SK-N-SH (cell line): ENCODE measurements around the gene ANKMY2. TPM values are rescaled to one million over a fixed set of nuclear protein-coding genes. Genes with fewer than 3 reads are reported as not detected.

ENCODE experiments used
- CTCF ChIA-PET: fragments of 300-600, 350-600 bp; formaldehyde crosslinking; extraction: SDS; loops from one replicate; lab custom pipeline; 2021; lab: Yijun Ruan, JAX
- POLR2A ChIA-PET: fragments of 350-600 bp; sonication (Branson Sonifier 250); formaldehyde crosslinking; extraction: SDS; loops from one replicate; lab custom pipeline; 2020; ENCODE audit warnings: antibody characterized with exemption, inconsistent platforms; lab: Yijun Ruan, JAX
- DNase-seq: peaks from one replicate; pipeline ENCODE4 v3.0.0; 2012
- H2AFZ ChIP-seq: fragments of 200-600 bp; sonication (generic); 2 replicates; pipeline ENCODE4 v1.8.1; 2016; ENCODE audit warnings: antibody characterized with exemption, mild to moderate bottlenecking, low read depth
- H3F3A ChIP-seq: fragments of 200-600 bp; sonication (generic); replicated peaks from 2 replicates; pipeline ENCODE3; 2016; ENCODE audit warnings: antibody characterized with exemption, mild to moderate bottlenecking; ENCODE audit not compliant: insufficient read depth
- H3K27ac ChIP-seq, 2 experiments: fragments of 200-500 bp in 1 of 2; fragments of 200-600 bp in 1 of 2; sonication (Bioruptor generic) in 1 of 2; sonication (generic), shearing (Covaris generic) in 1 of 2; 2 replicates each; pipeline versions ENCODE4 v1.5.1 to v1.6.1; 2014 to 2016; ENCODE audit warnings: low read depth in 2 of 2, inconsistent platforms in 1 of 2, low read length in 1 of 2, mild to moderate bottlenecking in 1 of 2, mixed read lengths in 1 of 2
- H3K27me3 ChIP-seq: fragments of 200-600 bp; sonication (generic), shearing (Covaris generic); 2 replicates; pipeline ENCODE4 v1.6.1; 2016; ENCODE audit warnings: mixed run types; ENCODE audit not compliant: insufficient read depth
- H3K36me3 ChIP-seq, 2 experiments: fragments of 200-500 bp in 1 of 2; fragments of 200-600 bp in 1 of 2; sonication (Bioruptor generic) in 1 of 2; sonication (generic) in 1 of 2; replicated peaks in 1 of 2; 2 replicates each; pipeline versions ENCODE3 to v1.5.1; 2014 to 2016; ENCODE audit warnings: low read length in 1 of 2, mild to moderate bottlenecking in 1 of 2; ENCODE audit not compliant: insufficient read depth in 2 of 2, control insufficient read depth in 1 of 2
- H3K4me1 ChIP-seq, 2 experiments: fragments of 200-500 bp in 1 of 2; fragments of 200-600 bp in 1 of 2; sonication (Bioruptor generic) in 1 of 2; sonication (generic), shearing (Covaris generic) in 1 of 2; 2 replicates each; pipeline versions ENCODE4 v1.5.1 to v1.6.1; 2014 to 2016; ENCODE audit warnings: low read depth in 1 of 2, low read length in 1 of 2, mixed run types in 1 of 2; ENCODE audit not compliant: insufficient read depth in 2 of 2, control insufficient read depth in 1 of 2
- H3K4me2 ChIP-seq: fragments of 200-600 bp; sonication (generic), shearing (Covaris generic); 2 replicates; pipeline ENCODE4 v1.6.1; 2017; ENCODE audit warnings: mixed run types
- H3K4me3 ChIP-seq, 2 experiments: fragments of 200-500 bp in 1 of 2; fragments of 200-600 bp in 1 of 2; sonication (Bioruptor generic) in 1 of 2; sonication (generic), shearing (Covaris generic) in 1 of 2; 2 replicates each; pipeline versions ENCODE4 v1.5.1 to v1.8.1; 2014 to 2016; ENCODE audit warnings: low read depth in 2 of 2, inconsistent platforms in 1 of 2, low read length in 1 of 2, mild to moderate bottlenecking in 1 of 2, mixed read lengths in 1 of 2, moderate library complexity in 1 of 2
- H3K79me2 ChIP-seq: fragments of 200-600 bp; sonication (generic); 2 replicates; pipeline ENCODE4 v1.8.1; 2017; ENCODE audit warnings: mild to moderate bottlenecking; ENCODE audit not compliant: insufficient read depth
- H3K9ac ChIP-seq: fragments of 200-600 bp; sonication (generic); 2 replicates; pipeline ENCODE4 v1.6.1; 2017; ENCODE audit warnings: mixed run types
- H3K9me2 ChIP-seq: fragments of 200-600 bp; sonication (generic); 2 replicates; pipeline ENCODE4 v1.6.1; 2017; ENCODE audit warnings: mixed run types
- H3K9me3 ChIP-seq: fragments of 200-600 bp; sonication (generic); 2 replicates; pipeline ENCODE4 v1.6.1; 2017; ENCODE audit warnings: mixed run types, mild to moderate bottlenecking, moderate library complexity
- H4K20me1 ChIP-seq: fragments of 200-600 bp; sonication (generic); 2 replicates; pipeline ENCODE4 v1.6.1; 2017; ENCODE audit warnings: mild to moderate bottlenecking, mixed run types; ENCODE audit not compliant: insufficient read depth
- CHD2 ChIP-seq: fragments of 150-350 bp; IDR thresholded peaks from 2 replicates; pipeline ENCODE4 v1.6.1; 2018; ENCODE audit warnings: low read length; ENCODE audit not compliant: partially characterized antibody
- EZH2phosphoT487 ChIP-seq: fragments of 200-600 bp; sonication (generic); IDR thresholded peaks from 2 replicates; pipeline ENCODE4 v1.6.1; 2017; ENCODE audit warnings: low read depth, mixed run types, mild to moderate bottlenecking, antibody characterized with exemption, moderate library complexity, borderline replicate concordance
- FOXJ3 ChIP-seq: sonication (generic); formaldehyde crosslinking; IDR thresholded peaks from 2 replicates; pipeline ENCODE4 v1.5.1; 2020; ENCODE audit warnings: mild to moderate bottlenecking, missing genetic modification reagents
- JUND ChIP-seq: IDR thresholded peaks from 2 replicates; pipeline ENCODE4 v1.4.0; 2012
- MAX ChIP-seq: IDR thresholded peaks from 2 replicates; pipeline ENCODE4 v1.4.0; 2012; ENCODE audit warnings: low read depth
- REST ChIP-seq: IDR thresholded peaks from 2 replicates; pipeline ENCODE4 v1.6.1; 2012; ENCODE audit warnings: mild to moderate bottlenecking, low read depth, low read length, moderate library complexity
- SIN3A ChIP-seq: IDR thresholded peaks from 2 replicates; pipeline ENCODE4 v1.6.1; 2012; ENCODE audit warnings: low read depth, mild to moderate bottlenecking, low read length, moderate library complexity, borderline replicate concordance
- SMC3 ChIP-seq: IDR thresholded peaks from 2 replicates; pipeline ENCODE4 v1.6.1; 2012; ENCODE audit warnings: low read depth, low read length, improper control_type of control experiment
- USF1 ChIP-seq: IDR thresholded peaks from 2 replicates; pipeline ENCODE4 v1.4.0; 2012; ENCODE audit warnings: low read depth, borderline replicate concordance
- WGBS: methylation state at CpG from one replicate; pipeline ENCODE4 v1.1.6; 2017; ENCODE audit warnings: low lambda C conversion rate; 5-methylcytosine and 5-hydroxymethylcytosine counted together
- polyA plus RNA-seq, 3 experiments: library from polyadenylated mRNA; depleted of rRNA; stranded (reverse); fragments of >200 nt; gene quantifications; 2 replicates each; pipeline ENCODE4 v1.2.3, GENCODE V29; 2012

Gene ANKMY2
- polyA plus RNA-seq, 1 of the 3 experiments (the other 2 are of a cell fraction): 15.8 TPM

GRCh38 chr7:16561943-16562342 lies 83.6 kb downstream of the ANKMY2 start (continued):
- TF ChIP-seq FOXJ3 (CRISPR knock-in tag) (no peak), SIN3A (no peak), SMC3 (no peak), MAX (no peak), USF1 (no peak), CHD2 (no peak), EZH2phosphoT487 (no peak)

GRCh38 chr7:16559497-16560179 lies 85.9 kb downstream of the ANKMY2 start:
- CTCF ChIA-PET: interaction anchor here (0.8 to 2.0 kb wide), 8 partner anchors 9 to 482 kb away, joined by 3 to 11 read pairs (median 4); no protein-coding TSS in a partner anchor
- DNase-seq: no peak
- 0 out of 2 replicates have a peak, but pooled peaks cover 3% of the 10 kb centered on the region for H3K9me2 ChIP-seq

More at GRCh38 chr7:16559497-16560179, 85.9 kb downstream of the ANKMY2 start:
- POLR2A ChIA-PET: no interaction called here
- H3K36me3 ChIP-seq: no peaks in the 10 kb centered on the region
- no peak overlapping the region for H3K27ac ChIP-seq
- H2AFZ ChIP-seq: no peak overlapping the region
- 47% methylated on average over 3 of the region's 3 CpGs for WGBS
- TF ChIP-seq USF1 (no peak), REST (no peak), JUND (no peak), MAX (no peak)
- TF ChIP-seq, all 33 proteins: peak for 0
- no peaks in the 10 kb centered on the region; the same call in 1 of the 2 replicates for H3K27me3 ChIP-seq
- H3F3A ChIP-seq: no peaks in the 10 kb centered on the region
- no peaks in the 10 kb centered on the region for H3K9me3 ChIP-seq
- no peaks in the 10 kb centered on the region for H4K20me1 ChIP-seq
- no peak overlapping the region for H3K9ac ChIP-seq
- no peak overlapping the region for H3K4me3 ChIP-seq
- peaks cover 3 to 16% of the 10 kb centered on the region in 2 experiments; a peak in 2 of 4 replicates for H3K4me1 ChIP-seq
- no peaks in the 10 kb centered on the region for H3K79me2 ChIP-seq
- H3K4me2 ChIP-seq: no peak overlapping the region
